Peyer's patch (tissue), 4 donors: ENCODE data around the gene AMPD3. TPM values are rescaled to one million over a fixed set of nuclear protein-coding genes. Genes with fewer than 3 reads are reported as not detected.

Source experiments
- DNase-seq, 3 donors: peaks; one replicate each; pipeline ENCODE4 v3.0.0-alpha.2; 2017 to 2019
- H3K27ac ChIP-seq, 4 donors: fragments of 200-600 bp; sonication (generic); one replicate each; pipeline ENCODE4 v1.5.1; 2016 to 2019
- H3K27me3 ChIP-seq, 2 donors: fragments of 200-600 bp; sonication (generic); one replicate each; pipeline ENCODE4 v1.5.1; 2019
- H3K36me3 ChIP-seq, 3 donors: fragments of 200-600 bp; sonication (generic); one replicate each; pipeline ENCODE4 v1.5.1; 2016 to 2019
- H3K4me1 ChIP-seq, 4 donors: fragments of 200-600 bp; sonication (generic); one replicate each; pipeline ENCODE4 v1.5.1; 2016 to 2019
- H3K4me3 ChIP-seq, 4 donors: fragments of 200-600 bp; sonication (generic); 1 replicate in 3 of 4; 2 replicates in 1 of 4; pipeline ENCODE4 v1.5.1; 2016 to 2019; ENCODE audit warnings: mild to moderate bottlenecking in 1 of 4
- H3K9me3 ChIP-seq, 4 donors: fragments of 200-600 bp; sonication (generic); one replicate each; pipeline ENCODE4 v1.5.1; 2016 to 2019; ENCODE audit warnings: mild to moderate bottlenecking in 1 of 4
- POLR2A ChIP-seq, 2 donors: fragments of 450-650 bp; IDR thresholded peaks; one replicate each; pipeline ENCODE4 v1.5.1; 2017; ENCODE audit warnings: antibody characterized with exemption in 2 of 2, mild to moderate bottlenecking in 2 of 2, moderate library complexity in 2 of 2
- total RNA-seq, 4 donors: library from RNA; depleted of rRNA; stranded (reverse); fragments of >200 nt; gene quantifications; one replicate each; pipeline ENCODE4 v1.1.0, GENCODE V29; 2016
- TF ChIP-seq, protein P1 (sequence below), 6 experiments: fragments of 450-650 bp in 4 of 6; fragments of 200-600 bp in 2 of 6; sonication (generic) in 1 of 6; IDR thresholded peaks; one replicate each; pipeline ENCODE4 v1.5.1; 2017 to 2019; ENCODE audit warnings: antibody characterized with exemption in 6 of 6, mild to moderate bottlenecking in 3 of 6, moderate library complexity in 1 of 6

The AMPD3 gene
- total RNA-seq, 4 donors from 2014 or later = 12.4 to 28.9 (median 17.6) TPM

DNA sequence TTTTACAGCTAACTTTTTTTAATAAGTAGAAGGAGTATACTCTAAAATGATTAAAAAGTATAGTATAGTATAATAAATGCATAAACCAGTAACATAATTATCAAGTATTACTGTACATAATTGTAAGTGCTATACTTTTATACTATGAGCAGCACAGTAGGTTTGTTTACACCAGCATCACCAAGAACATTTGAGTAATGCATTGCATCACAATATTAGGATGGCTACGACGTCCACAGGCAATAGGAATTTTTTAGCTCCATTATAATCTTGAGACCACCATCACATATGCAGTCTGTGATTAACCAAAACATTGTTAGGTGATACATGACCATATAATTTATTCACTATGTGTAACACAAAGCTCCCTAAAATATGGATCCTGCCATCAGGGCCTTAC is 65.5 kb downstream of the AMPD3 start:
- Histone ChIP-seq H3K9me3 (no peaks in the 10 kb centered on the region), H3K27ac (no peak overlapping the region), H3K4me3 (no peak overlapping the region), H3K36me3 (peaks cover 0 to 52% (median 0%) of the 10 kb centered on the region in 3 donors), H3K27me3 (no peaks in the 10 kb centered on the region), H3K4me1 (no peaks in the 10 kb centered on the region)
- TF ChIP-seq, protein P1, sequence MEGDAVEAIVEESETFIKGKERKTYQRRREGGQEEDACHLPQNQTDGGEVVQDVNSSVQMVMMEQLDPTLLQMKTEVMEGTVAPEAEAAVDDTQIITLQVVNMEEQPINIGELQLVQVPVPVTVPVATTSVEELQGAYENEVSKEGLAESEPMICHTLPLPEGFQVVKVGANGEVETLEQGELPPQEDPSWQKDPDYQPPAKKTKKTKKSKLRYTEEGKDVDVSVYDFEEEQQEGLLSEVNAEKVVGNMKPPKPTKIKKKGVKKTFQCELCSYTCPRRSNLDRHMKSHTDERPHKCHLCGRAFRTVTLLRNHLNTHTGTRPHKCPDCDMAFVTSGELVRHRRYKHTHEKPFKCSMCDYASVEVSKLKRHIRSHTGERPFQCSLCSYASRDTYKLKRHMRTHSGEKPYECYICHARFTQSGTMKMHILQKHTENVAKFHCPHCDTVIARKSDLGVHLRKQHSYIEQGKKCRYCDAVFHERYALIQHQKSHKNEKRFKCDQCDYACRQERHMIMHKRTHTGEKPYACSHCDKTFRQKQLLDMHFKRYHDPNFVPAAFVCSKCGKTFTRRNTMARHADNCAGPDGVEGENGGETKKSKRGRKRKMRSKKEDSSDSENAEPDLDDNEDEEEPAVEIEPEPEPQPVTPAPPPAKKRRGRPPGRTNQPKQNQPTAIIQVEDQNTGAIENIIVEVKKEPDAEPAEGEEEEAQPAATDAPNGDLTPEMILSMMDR (IDR thresholded peaks at IDR 0.05) = no peak
- no peak for TF ChIP-seq POLR2A (IDR thresholded peaks at IDR 0.05)
- DNase-seq = no peak

GRCh38 chr11:10522276-10522675 is 67.2 kb downstream of the AMPD3 start:
- Histone ChIP-seq H3K36me3 (peaks cover 0 to 58% (median 0%) of the 10 kb centered on the region in 3 donors), H3K27me3 (no peaks in the 10 kb centered on the region), H3K27ac (no peak overlapping the region), H3K4me3 (no peak overlapping the region), H3K4me1 (no peaks in the 10 kb centered on the region), H3K9me3 (no peaks in the 10 kb centered on the region)
- TF ChIP-seq, protein P1 (IDR thresholded peaks at IDR 0.05) = no peak
- no peak for TF ChIP-seq POLR2A (IDR thresholded peaks at IDR 0.05)
- no peak for DNase-seq

DNA sequence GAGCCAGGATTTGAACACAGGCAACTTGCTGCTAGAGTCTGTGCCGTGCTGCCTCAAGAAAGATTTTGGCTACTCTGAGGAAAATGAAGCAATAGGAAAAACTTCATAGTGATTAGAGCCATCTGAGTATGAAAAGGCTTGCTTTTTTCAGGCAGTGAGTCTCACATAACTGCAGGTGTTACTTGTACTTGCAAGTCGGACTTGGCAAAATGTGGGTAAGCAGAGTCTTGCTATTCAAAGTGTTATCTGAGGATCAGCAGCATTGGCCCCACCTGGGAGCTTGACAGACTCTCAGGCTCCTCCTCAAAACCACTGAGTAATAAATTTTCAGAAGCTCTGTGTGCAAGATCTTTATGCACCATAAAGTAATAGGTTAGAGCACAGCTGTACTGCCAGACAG is 67.9 kb downstream of the AMPD3 start:
- Histone ChIP-seq H3K36me3 (peaks cover 0 to 59% (median 0%) of the 10 kb centered on the region in 3 donors), H3K4me1 (peaks cover 0 to 4% (median 0%) of the 10 kb centered on the region in 4 donors), H3K27me3 (no peaks in the 10 kb centered on the region), H3K4me3 (no peak overlapping the region), H3K9me3 (no peaks in the 10 kb centered on the region), H3K27ac (no peak overlapping the region)
- TF ChIP-seq POLR2A (IDR thresholded peaks at IDR 0.05) = no peak
- TF ChIP-seq, protein P1 (IDR thresholded peaks at IDR 0.05) = no peak
- DNase-seq = no peak

DNA sequence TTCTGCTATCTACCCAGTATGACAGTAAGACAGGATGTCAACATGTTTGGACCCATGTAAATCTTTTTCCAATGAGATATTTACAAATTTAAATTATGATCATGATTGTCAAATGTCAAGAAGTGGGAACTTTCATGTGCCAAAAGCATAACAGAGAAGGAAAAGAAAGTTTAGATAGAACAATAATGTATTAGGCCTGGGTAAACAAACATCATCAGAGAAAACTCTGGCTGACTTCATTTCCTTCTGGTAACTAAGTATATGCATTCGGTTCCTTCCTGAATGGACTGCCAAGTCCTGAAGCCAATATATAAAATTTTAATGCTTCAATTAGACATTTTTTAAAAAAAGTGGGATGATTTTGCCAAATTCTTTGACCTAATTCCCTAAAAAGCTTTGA is 69.4 kb downstream of the AMPD3 start:
- Histone ChIP-seq H3K27me3 (no peaks in the 10 kb centered on the region), H3K4me1 (peaks cover 0 to 4% (median 0%) of the 10 kb centered on the region in 4 donors), H3K27ac (no peak overlapping the region), H3K36me3 (peaks cover 0 to 61% (median 0%) of the 10 kb centered on the region in 3 donors), H3K4me3 (no peak overlapping the region), H3K9me3 (no peaks in the 10 kb centered on the region)
- no peak for DNase-seq
- TF ChIP-seq, protein P1 (IDR thresholded peaks at IDR 0.05) = no peak
- TF ChIP-seq POLR2A (IDR thresholded peaks at IDR 0.05) = no peak

DNA sequence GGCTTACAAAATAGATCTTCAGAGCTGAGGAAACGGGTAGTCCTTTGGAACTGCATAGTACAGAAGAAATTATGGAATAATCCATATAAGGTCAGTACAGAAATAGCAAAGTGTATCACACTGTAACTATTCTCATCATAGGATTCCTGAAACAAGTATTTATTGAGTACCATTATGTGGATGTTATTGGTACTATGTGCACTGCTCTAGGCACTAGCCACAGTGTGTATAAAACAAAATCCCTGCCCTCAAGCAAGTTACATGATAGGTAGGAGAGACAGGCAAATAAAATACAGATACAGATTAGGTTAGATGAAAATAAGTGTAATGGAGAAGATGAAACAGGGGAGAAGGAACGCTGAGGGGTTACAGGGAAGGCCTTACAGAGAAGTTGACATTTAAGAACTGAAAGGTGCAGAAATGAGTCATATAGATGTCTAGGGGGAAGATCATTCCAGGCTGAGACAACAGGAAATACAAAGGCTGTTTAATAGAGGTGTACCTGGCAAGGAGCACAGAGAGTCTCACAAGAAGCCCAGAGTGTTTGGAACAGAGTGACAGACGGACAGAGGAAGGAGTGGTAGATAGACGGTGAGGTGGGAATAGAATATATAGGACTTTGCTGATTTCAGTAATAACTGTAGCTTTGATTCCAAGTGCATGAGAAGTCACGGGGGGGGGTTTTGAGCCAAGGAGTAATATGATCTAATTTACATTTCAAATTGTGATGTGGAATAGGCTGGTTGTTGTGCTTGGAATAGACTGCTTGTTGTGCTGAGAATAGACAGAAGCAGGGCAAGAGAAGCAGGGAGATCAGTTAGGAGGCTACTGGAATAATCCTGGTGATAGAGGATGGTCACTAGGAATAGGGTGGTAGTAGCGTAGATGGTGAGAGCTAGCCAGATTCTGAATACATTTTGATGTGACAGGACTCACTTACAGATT is 72.2 kb downstream of the AMPD3 start:
- peaks cover 0 to 71% (median 0%) of the 10 kb centered on the region in 3 donors for H3K36me3 ChIP-seq
- peaks cover 0 to 4% (median 0%) of the 10 kb centered on the region in 4 donors for H3K4me1 ChIP-seq
- no peaks in the 10 kb centered on the region for H3K27me3 ChIP-seq
- H3K27ac ChIP-seq = peak overlapping the region in 2 of 4 donors; percentile 32 to 74
- no peak overlapping the region for H3K4me3 ChIP-seq
- no peak for TF ChIP-seq POLR2A (IDR thresholded peaks at IDR 0.05)
- TF ChIP-seq, protein P1 (IDR thresholded peaks at IDR 0.05) = no peak
- DNase-seq = no peak
- H3K9me3 ChIP-seq = no peaks in the 10 kb centered on the region
